DND-41 (cell line): Measurements from ENCODE around the gene CD4.

Experiments used
- EZH2 ChIP-seq: IDR thresholded peaks from 3 replicates; pipeline ENCODE4 v1.6.1; 2012; ENCODE audit warnings: borderline replicate concordance, low read depth, mild to moderate bottlenecking, moderate library complexity, low read length, inconsistent platforms; ENCODE audit not compliant: severe bottlenecking
- TF ChIP-seq, protein P1 (sequence below): IDR thresholded peaks from 2 replicates; pipeline ENCODE4 v1.5.1; 2012; ENCODE audit warnings: borderline replicate concordance, low read length, moderate library complexity, mild to moderate bottlenecking; ENCODE audit not compliant: poor library complexity, severe bottlenecking; ENCODE audit errors: extremely low read depth

DNA sequence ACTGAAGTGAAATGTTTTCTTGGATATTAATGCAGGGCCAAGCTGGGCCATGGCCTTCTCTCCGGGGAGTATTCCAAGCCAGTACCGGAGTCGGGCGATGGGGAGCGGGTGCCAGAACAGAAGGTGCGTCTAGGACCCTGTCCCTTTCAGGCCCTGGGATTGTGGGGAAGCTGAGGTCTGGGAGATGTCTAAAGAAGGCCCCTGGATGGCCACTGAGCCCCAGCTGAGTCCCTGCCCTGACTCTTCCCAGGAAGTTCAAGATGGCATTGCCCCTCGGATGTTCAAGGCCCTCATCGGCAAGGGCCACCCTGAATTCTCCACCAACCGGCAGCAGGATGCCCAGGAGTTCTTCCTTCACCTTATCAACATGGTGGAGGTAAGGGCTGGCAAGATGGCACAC lies 70.8 kb downstream of the CD4 start:
- TF ChIP-seq, protein P1, sequence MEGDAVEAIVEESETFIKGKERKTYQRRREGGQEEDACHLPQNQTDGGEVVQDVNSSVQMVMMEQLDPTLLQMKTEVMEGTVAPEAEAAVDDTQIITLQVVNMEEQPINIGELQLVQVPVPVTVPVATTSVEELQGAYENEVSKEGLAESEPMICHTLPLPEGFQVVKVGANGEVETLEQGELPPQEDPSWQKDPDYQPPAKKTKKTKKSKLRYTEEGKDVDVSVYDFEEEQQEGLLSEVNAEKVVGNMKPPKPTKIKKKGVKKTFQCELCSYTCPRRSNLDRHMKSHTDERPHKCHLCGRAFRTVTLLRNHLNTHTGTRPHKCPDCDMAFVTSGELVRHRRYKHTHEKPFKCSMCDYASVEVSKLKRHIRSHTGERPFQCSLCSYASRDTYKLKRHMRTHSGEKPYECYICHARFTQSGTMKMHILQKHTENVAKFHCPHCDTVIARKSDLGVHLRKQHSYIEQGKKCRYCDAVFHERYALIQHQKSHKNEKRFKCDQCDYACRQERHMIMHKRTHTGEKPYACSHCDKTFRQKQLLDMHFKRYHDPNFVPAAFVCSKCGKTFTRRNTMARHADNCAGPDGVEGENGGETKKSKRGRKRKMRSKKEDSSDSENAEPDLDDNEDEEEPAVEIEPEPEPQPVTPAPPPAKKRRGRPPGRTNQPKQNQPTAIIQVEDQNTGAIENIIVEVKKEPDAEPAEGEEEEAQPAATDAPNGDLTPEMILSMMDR = no peak
- no peak for TF ChIP-seq EZH2
